ENCODE data around the gene SHISAL2A. TPM values are rescaled to one million over a fixed set of nuclear protein-coding genes. Genes with fewer than 3 reads are reported as not detected.

SHISAL2A gene
- total RNA-seq, 1 experiment from 2014 or later = 0.90 TPM

- no peaks in the 10 kb centered on the region for H4K20me1 ChIP-seq (ENCODE audit: control insufficient read depth, insufficient read depth, insufficient read length)
- no peak overlapping the region for H3K4ac ChIP-seq (ENCODE audit: low read depth, low read length)
- H3K27ac ChIP-seq (ENCODE audit: insufficient read length, low read depth, low read length) = peak overlapping the region; percentile 30
- H3K23ac ChIP-seq (ENCODE audit: insufficient read length, low read depth, low read length) = no peak overlapping the region
- H2BK12ac ChIP-seq (ENCODE audit: insufficient read length, low read depth, low read length) = no peak overlapping the region
- no peak for DNase-seq
- H3K27me3 ChIP-seq (ENCODE audit: insufficient read depth, low read length) = no peaks in the 10 kb centered on the region
- H3K79me2 ChIP-seq (ENCODE audit: insufficient read depth, low read length) = no peaks in the 10 kb centered on the region
- peaks cover 4% of the 10 kb centered on the region; the same call in 1 of the 2 replicates for H3K27me3 Mint-ChIP-seq (ENCODE audit: low read depth)
- no peak overlapping the region for H2BK15ac ChIP-seq (ENCODE audit: low read depth, low read length)
- no peaks in the 10 kb centered on the region for H3K79me1 ChIP-seq (ENCODE audit: insufficient read depth, low read depth, low read length, poor library complexity, severe bottlenecking)
- no peaks in the 10 kb centered on the region for H3K9me3 Mint-ChIP-seq
- H2BK120ac ChIP-seq (ENCODE audit: low read depth, low read length, poor library complexity, severe bottlenecking) = no peak overlapping the region
- H3K27ac Mint-ChIP-seq = peak overlapping the region in 2 of 3 experiments; percentile 10 to 84; a peak in 3 of 7 replicates
- H2BK20ac ChIP-seq (ENCODE audit: low read depth, low read length, poor library complexity, severe bottlenecking) = no peak overlapping the region
- H3K18ac ChIP-seq (ENCODE audit: insufficient read length, low read depth, low read length) = no peak overlapping the region
- H2BK5ac ChIP-seq (ENCODE audit: insufficient read length, low read length) = no peak overlapping the region
- H3K36me3 Mint-ChIP-seq (ENCODE audit: insufficient read depth in 1 of 3, low read depth in 3 of 3) = no peaks in the 10 kb centered on the region
- H3K4me1 ChIP-seq (ENCODE audit: insufficient read depth, low read length) = no peaks in the 10 kb centered on the region; the same call in 1 of the 2 replicates
- H3K4me3 Mint-ChIP-seq = peak overlapping the region in 1 of 2 experiments; percentile 6; a peak in 2 of 5 replicates
- peak overlapping the region; percentile 35 for H3K4me2 ChIP-seq (ENCODE audit: insufficient read depth, insufficient read length, low read length)
- H3K23me2 ChIP-seq (ENCODE audit: insufficient read length, low read depth, low read length, poor library complexity, severe bottlenecking) = no peaks in the 10 kb centered on the region
- no peaks in the 10 kb centered on the region for H3K9me3 ChIP-seq (ENCODE audit: control insufficient read depth, low read depth, low read length)
- H4K8ac ChIP-seq (replicated peaks; ENCODE audit: insufficient read length, low read depth, low read length) = no peak overlapping the region
- no peak overlapping the region for H3T11ph ChIP-seq (ENCODE audit: low read length)
- no peak overlapping the region for H3K56ac ChIP-seq (ENCODE audit: insufficient read length, low read depth, low read length)
- no peak overlapping the region for H3K14ac ChIP-seq (ENCODE audit: insufficient read depth, low read length)
- WGBS (ENCODE audit: extremely low coverage, insufficient read length, low lambda C conversion rate) = no CpG with 5 or more reads among the region's 2 CpGs
- no peak overlapping the region for H4K5ac ChIP-seq (ENCODE audit: insufficient read length, low read depth, low read length)
- H2AFZ ChIP-seq (ENCODE audit: low read length) = no peak overlapping the region
- no peak overlapping the region for H3K9ac ChIP-seq (ENCODE audit: extremely low read depth, insufficient read length, low read length)
- peaks cover 10 to 19% of the 10 kb centered on the region in 2 experiments for H3K4me1 Mint-ChIP-seq
- no peak for TF ChIP-seq CTCF (conservative IDR thresholded peaks at IDR 0.05)
- H4K91ac ChIP-seq (ENCODE audit: insufficient read length, low read depth, low read length) = no peak overlapping the region
- H2AK5ac ChIP-seq (ENCODE audit: insufficient read length, low read length) = no peak overlapping the region
Measured at GRCh38 chr1:52613636-52614373, 19.2 kb upstream of the SHISAL2A start.

Measured in H9 (cell line).